Stomach (tissue), 4 donors: ENCODE results near the gene CLCN2.
A peak's percentile ranks its signal among the peaks of the same experiment; 100 is the strongest.

Source experiments
- EP300 ChIP-seq: sonication (generic); formaldehyde crosslinking; IDR thresholded peaks from one replicate; pipeline ENCODE4 v1.6.1; 2017; ENCODE audit warnings: antibody characterized with exemption
- POLR2AphosphoS5 ChIP-seq, 3 donors: sonication (generic); formaldehyde crosslinking; IDR thresholded peaks; one replicate each; pipeline ENCODE4 v1.6.1; 2016; ENCODE audit warnings: antibody characterized with exemption in 3 of 3

DNA sequence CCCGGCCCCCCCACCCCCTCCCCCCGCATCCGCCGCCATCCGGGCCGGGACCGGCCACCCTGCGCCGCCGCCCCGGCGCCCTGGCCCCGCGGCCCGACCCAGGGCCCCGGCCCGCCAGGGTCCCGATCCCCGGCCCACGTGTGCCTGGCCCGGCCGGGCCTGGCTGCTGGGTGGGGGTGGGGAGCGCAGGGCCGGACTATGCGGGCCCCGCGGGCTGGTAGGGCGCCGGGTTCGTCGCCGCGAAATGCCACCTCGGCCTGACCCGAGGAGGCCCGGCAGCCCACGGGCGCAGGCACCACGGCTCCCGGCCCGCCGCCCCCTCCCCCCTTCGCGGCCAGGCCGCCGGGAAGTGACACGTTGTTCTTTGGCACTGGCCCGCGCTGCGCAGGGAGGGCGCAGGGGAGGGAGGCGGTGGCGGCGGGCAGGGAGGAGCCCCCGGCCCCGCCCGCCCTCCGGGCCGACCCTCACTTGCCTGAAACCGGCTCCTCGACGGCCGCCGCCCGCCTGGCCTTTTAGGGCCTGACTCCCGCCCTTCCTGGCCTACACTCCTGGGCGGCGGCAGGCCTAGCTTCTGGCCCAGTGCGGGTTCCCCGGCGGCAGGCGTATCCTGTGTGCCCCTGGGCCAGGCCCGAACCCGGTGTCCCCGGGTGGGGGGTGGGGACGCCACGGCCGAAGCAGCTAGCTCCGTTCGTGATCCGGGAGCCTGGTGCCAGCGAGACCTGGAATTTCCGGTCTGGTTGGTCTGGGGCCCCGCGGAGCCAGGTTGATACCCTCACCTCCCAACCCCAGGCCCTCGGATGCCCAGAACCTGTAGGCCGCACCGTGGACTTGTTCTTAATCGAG, 46.5 kb downstream of the CLCN2 start:
- peak; percentile 73 to 84 (median 77) for TF ChIP-seq POLR2AphosphoS5 (IDR thresholded peaks at IDR 0.05)
- TF ChIP-seq EP300: peak; percentile 76
